Myocyte (in vitro differentiated cells): ENCODE measurements around the gene CBLC. TPM values are rescaled to one million over a fixed set of nuclear protein-coding genes. Genes with fewer than 3 reads are reported as not detected.

Source experiments
- DNase-seq: peaks from one replicate; pipeline ENCODE4 v3.0.0-alpha.2; 2012; ENCODE audit warnings: low read depth
- microRNA-seq: library from miRNA; unstranded; fragments of <30 nt; microRNA quantifications from one replicate; pipeline ENCODE4, GENCODE V29; 2016
- total RNA-seq: library from RNA; depleted of rRNA; stranded (reverse); fragments of >200 nt; gene quantifications from 2 replicates; pipeline ENCODE4 v1.2.3, GENCODE V29; 2014

Gene CBLC
- total RNA-seq, 1 donor from 2014 or later = not detected

GRCh38 chr19:44848812-44849447 is 71.2 kb downstream of the CBLC start:
- DNase-seq = no peak

Small RNAs within 50 kb of the gene (microRNA-seq; reads per million reads assigned to microRNA genes)
- not detected for gene MIR8085

Other genes starting within 250 kb of the CBLC start
- gene CEACAM20, start 248.2 kb upstream of the CBLC start, total RNA-seq = not detected in 2 replicates
- 5.4 and 5.7 TPM in 2 replicates for gene IGSF23, start 164.3 kb upstream of the CBLC start, total RNA-seq
- gene PVR, start 134.0 kb upstream of the CBLC start, total RNA-seq = 327 and 450 TPM in 2 replicates
- 4.9 and 6.9 TPM in 2 replicates for gene CEACAM19, start 106.4 kb upstream of the CBLC start, total RNA-seq
- 5.0 and 6.1 TPM in 2 replicates for gene CEACAM16, start 78.7 kb upstream of the CBLC start, total RNA-seq
- gene BCL3, start 29.2 kb upstream of the CBLC start, total RNA-seq = 25.8 and 28.6 TPM in 2 replicates
- 590 and 678 TPM in 2 replicates for gene BCAM, start 31.2 kb downstream of the CBLC start, total RNA-seq
- gene NECTIN2, start 68.4 kb downstream of the CBLC start, total RNA-seq = 79.1 and 113 TPM in 2 replicates
- 94.0 and 121 TPM in 2 replicates for gene TOMM40, start 113.4 kb downstream of the CBLC start, total RNA-seq
- gene APOE, start 127.9 kb downstream of the CBLC start, total RNA-seq = 4,388 and 5,075 TPM in 2 replicates
- gene APOC1, start 136.7 kb downstream of the CBLC start, total RNA-seq = 21.8 and 52.3 TPM in 2 replicates
- not detected in 2 replicates for gene APOC4, start 164.3 kb downstream of the CBLC start, total RNA-seq
- 4.8 and 8.8 TPM in 2 replicates for gene APOC2, start 168.2 kb downstream of the CBLC start, total RNA-seq
- 73.2 and 91.7 TPM in 2 replicates for gene CLPTM1, start 177.5 kb downstream of the CBLC start, total RNA-seq
- 14.2 and 18.4 TPM in 2 replicates for gene RELB, start 223.6 kb downstream of the CBLC start, total RNA-seq